NT2/D1 (cell line): ENCODE results near the gene VTN.

Source experiments
- YY1 ChIP-seq: IDR thresholded peaks from 2 replicates; pipeline ENCODE4 v1.6.1; 2011; ENCODE audit not compliant: insufficient read length, insufficient read depth
- ZNF274 ChIP-seq: IDR thresholded peaks from 2 replicates; pipeline ENCODE4 v1.6.1; 2011; ENCODE audit warnings: mild to moderate bottlenecking, low read depth, low read length

- TF ChIP-seq ZNF274 = no peak
- no peak for TF ChIP-seq YY1
Observed at GRCh38 chr17:28365487-28365886, 4.6 kb downstream of the VTN start.
